ENCODE measurements around the gene ADCY2.

ADCY2 gene

GRCh38 chr5:7673658-7674057, 277.7 kb downstream of the ADCY2 start:
- no peak for DNase-seq

DNA sequence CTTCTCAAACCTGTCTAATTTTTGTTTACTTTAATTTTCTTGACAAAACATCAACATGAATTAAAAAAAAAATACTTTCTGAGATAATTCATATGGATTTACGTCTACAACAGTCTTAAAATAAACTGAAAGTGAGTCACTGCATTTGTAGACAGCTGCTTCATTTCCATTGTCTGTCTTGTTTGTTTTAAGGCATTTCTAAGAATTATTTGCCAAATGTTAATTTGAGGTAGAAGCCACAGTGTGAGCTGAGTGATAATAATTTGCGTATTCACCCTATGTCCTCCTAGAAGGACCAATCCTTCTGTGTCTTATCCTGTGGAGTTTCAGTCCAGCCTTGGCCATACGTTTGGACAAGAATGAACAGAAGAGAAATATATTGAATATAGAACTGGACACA, 280.5 kb downstream of the ADCY2 start:
- no peak for DNase-seq

- no peak for DNase-seq
Observed at GRCh38 chr5:7678030-7678429, 282.1 kb downstream of the ADCY2 start.

- DNase-seq = no peak
Observed at GRCh38 chr5:7679663-7680062, 283.7 kb downstream of the ADCY2 start.

GRCh38 chr5:7680260-7680659, 284.3 kb downstream of the ADCY2 start:
- DNase-seq = no peak

- no peak for DNase-seq
Observed at GRCh38 chr5:7682379-7682778, 286.4 kb downstream of the ADCY2 start.

DNA sequence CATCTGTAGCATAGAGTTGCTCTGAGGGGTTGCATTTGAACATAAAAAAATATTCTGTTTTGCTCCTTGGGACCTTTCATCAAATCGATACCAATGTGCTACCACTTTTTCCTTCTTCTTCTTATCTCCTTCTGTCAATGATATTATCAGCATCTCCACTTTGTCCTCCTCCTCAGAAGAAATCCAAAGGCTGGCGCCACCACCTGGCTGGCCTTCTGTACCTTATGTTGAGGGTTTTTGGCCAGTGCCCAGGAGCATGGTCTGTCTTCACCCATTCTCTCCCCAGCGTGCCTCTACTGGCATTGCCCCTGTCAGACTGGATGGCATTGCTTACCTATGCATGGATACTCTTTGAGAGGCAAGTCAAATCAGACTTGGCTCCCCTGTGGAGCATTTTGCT, 287.8 kb downstream of the ADCY2 start:
- no peak for DNase-seq

DNA sequence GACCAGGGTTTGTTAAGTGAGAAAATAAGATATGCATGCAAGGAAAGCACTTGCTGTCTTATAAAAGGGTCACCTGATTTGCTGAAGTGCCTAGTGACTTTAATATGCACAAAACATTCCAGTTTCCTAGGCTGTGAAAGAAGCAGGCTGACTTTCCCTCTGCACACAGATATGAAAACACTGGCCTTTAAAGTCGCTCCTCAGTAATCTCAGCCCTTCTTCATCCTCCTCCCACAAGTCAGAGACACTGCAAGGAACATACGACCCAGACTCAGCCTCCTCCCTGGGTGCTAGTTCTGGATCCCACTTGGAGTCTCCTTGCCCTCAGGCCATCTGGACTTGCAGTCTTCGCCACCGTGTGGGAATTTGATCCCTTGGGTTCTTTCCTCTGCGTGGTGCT, 288.9 kb downstream of the ADCY2 start:
- DNase-seq = no peak

GRCh38 chr5:7686794-7687193, 290.9 kb downstream of the ADCY2 start:
- DNase-seq = no peak

DNA sequence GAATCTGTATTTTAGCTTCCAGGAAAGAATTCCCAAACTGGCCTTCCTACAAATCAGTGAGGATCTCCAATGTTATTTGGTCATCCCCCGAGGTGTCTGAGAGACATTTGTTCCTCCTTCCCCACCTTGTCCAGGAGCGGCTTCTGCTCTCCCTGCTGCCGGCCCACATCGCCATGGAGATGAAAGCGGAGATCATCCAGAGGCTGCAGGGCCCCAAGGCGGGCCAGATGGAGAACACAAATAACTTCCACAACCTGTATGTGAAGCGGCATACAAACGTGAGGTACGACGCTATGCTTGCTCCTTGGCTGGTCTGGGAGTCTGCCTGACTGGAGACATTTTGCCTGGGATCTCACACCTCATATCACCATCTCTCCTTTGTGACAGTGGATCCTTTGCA, 294.6 kb downstream of the ADCY2 start:
- no peak for DNase-seq

GRCh38 chr5:7705261-7705660, 309.3 kb downstream of the ADCY2 start:
- no peak for DNase-seq

DNA sequence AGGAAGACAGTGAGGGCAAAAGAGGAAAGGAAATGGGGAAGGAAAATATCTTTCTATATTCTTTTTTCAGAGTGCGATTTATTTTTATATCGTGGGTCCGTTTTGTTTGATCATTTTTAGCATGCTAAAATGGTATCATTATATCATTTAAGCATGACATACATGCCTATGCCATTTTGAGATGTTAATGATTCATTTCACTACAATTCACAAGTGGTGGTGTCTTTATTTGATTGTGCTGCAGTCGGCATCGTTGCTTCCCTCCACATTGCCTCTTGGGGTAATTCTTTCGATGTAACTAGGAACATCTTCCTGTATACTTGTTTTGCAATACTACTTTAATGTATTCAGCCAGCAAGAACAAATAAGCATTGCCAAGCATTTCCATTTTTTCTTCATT, 309.8 kb downstream of the ADCY2 start:
- no peak for DNase-seq

DNA sequence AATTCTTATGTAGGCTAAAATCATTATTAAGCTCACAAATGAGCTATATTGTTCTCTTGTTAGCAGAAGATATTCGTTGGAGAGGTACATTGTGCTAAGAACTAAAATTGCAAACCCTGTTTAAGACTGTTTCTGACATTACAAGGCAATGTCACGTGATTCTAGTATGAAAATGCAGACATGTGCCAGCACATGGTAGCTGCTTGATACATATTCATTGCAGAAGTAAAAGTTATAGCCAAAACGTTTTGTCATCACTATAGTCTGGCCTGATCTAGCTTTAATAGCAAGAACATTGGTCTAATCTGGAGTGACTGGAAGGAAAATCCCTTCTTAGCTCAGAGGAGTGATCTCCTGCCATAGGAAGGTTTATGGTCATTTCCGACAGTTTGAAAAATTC, 310.3 kb downstream of the ADCY2 start:
- DNase-seq = no peak

GRCh38 chr5:7714119-7714518, 318.2 kb downstream of the ADCY2 start:
- no peak for DNase-seq

GRCh38 chr5:7714697-7715096, 318.8 kb downstream of the ADCY2 start:
- no peak for DNase-seq

DNA sequence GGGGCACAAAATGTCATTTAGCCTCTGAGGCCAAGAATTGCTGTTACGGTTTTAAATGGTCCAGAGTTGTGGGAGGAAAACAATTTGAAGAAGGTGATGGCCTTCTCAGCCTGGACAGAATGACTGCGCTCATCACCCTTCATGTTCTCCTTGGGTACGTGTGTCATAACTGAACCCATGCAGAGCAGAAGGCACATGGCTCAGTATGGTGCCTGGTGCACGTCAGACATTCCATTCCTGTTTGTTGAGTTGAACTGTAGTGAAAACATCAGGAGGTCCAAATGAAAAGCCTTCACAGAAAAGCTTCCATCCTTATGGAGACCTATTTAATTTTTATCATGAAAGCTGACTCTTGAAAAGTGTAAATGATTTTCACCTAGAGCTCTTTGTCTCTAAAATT, 321.8 kb downstream of the ADCY2 start:
- no peak for DNase-seq

DNA sequence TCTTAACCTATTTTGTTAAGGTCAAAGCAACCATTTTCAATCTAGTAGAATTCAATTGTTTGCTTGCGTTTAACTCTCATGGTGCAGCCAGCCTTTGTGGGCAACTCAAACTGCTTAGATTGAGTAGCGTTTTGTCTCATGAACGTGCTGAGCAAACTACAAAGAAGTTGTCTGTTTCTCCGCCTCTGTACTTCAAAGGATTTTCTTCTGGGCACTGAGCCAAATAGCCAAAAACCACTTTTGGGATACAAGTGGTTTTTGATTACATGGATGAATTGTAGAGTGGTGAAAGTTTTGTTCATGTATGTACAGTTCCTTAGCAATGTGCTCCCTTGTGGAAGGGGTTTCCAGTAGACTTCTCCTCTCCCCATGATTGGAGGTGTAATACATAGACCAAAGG, 332.1 kb downstream of the ADCY2 start:
- DNase-seq = peak in 1 of 2 experiments; percentile 22

GRCh38 chr5:7741415-7742065, 345.6 kb downstream of the ADCY2 start:
- no peak for DNase-seq

- no peak for DNase-seq
Observed at GRCh38 chr5:7742241-7742656, 346.3 kb downstream of the ADCY2 start.

DNA sequence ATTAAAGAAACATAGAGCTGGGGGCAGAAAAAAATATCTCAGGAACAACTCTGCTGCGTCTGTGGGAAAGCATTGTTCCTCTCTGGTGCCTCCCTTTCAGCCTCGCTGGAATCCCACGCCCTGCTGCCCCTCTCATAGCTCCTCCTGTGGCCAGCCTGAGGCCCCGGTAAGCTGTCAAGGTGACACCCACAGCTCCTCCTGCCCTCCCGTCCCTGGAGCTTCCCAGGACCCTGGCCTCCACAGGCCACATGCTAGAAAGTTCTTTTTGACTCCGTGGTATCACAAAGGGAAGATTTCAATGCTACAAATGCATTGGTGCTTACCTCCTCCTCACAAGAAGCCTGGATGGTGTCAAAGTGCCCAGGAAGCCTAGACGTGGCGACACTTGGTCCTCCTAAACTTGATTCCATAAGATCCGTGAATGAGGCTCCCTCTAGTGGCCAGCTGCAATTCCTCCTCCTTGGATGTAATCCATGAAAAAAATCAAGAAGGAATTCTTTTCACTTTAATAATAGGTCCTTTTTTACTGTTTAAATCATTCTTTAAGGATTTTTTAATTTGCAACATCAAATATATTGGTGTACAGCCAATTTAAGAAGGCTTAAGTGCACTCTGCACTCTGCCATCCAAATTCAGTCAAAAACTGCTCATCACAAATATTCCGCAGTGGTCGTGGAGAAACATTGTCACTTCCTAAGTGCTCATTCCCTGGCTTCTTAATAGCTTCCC, 350.1 kb downstream of the ADCY2 start:
- DNase-seq = peak; percentile 48 to 61

GRCh38 chr5:7747728-7748127, 351.8 kb downstream of the ADCY2 start:
- DNase-seq = no peak

GRCh38 chr5:7749626-7750025, 353.7 kb downstream of the ADCY2 start:
- no peak for DNase-seq

DNA sequence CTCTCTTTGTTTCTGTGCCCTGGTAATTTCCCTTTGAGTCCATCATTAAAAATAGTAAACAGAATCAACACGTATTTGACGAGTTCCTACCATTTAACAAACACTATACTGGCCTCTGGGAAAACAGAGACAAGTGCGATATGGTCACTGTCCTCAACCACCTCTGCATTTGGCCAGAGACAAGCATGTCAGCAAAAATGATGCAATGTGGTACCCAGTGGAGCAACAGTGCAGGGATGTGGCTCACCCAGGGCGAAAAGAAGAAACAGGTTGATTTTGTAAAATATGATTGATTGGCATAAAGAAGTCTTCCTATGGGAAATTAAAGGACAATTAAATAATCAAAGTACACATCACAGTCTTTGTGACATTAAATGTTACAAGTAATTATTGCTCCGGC, 355.9 kb downstream of the ADCY2 start:
- DNase-seq = no peak

GRCh38 chr5:7753181-7753580, 357.2 kb downstream of the ADCY2 start:
- DNase-seq = no peak

DNA sequence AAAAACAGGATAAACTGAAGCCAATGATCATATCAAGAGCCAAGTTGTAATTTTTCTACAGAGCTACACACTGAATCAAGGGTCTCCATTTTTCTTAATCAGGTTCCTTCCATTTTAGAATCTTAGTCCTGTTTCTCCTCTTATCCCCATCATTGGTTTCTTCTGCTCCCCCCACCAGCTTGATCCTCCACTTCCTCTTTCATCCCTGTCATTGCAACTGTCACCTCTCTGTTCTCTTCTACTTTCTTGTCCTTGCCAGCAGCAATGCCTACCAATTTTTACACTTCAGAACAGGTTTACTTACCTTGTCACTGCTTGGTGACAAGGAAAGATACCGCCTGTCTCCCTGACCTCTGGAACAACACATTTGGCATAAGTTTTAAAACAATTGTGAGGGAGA, 357.7 kb downstream of the ADCY2 start:
- DNase-seq = no peak

Data from NCI-H187 (cell line).